ENCODE results near the gene TARS2. TPM values are rescaled to one million over a fixed set of nuclear protein-coding genes. Genes with fewer than 3 reads are reported as not detected.

The TARS2 gene
- polyA plus RNA-seq, 1 of the 3 experiments (the other 2 are of a cell fraction), result 22.2 TPM

DNA sequence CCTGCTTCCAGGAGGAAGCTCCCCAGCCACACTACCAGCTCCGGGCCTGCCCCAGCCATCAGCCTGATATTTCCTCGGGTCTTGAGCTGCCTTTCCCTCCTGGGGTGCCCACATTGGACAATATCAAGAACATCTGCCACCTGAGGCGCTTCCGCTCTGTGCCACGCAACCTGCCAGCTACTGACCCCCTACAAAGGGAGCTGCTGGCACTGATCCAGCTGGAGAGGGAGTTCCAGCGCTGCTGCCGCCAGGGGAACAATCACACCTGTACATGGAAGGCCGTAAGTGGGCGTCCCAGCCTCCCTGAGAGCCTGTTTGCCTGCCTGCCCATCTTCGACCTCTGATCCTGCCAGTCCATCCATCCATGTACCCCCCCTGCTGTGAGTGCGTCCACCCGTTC is 24.3 kb downstream of the TARS2 start (continued):
- TF ChIP-seq EZH2phosphoT487 (IDR thresholded peaks at IDR 0.05; ENCODE audit: borderline replicate concordance, low read depth) (no peak), CHD2 (IDR thresholded peaks at IDR 0.05; ENCODE audit: low read length, partially characterized antibody) (no peak)
- TF ChIP-seq, protein P1, sequence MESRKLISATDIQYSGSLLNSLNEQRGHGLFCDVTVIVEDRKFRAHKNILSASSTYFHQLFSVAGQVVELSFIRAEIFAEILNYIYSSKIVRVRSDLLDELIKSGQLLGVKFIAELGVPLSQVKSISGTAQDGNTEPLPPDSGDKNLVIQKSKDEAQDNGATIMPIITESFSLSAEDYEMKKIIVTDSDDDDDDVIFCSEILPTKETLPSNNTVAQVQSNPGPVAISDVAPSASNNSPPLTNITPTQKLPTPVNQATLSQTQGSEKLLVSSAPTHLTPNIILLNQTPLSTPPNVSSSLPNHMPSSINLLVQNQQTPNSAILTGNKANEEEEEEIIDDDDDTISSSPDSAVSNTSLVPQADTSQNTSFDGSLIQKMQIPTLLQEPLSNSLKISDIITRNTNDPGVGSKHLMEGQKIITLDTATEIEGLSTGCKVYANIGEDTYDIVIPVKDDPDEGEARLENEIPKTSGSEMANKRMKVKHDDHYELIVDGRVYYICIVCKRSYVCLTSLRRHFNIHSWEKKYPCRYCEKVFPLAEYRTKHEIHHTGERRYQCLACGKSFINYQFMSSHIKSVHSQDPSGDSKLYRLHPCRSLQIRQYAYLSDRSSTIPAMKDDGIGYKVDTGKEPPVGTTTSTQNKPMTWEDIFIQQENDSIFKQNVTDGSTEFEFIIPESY (IDR thresholded peaks at IDR 0.05; ENCODE audit: borderline replicate concordance, low read depth), result no peak

GRCh38 chr1:150511985-150512660 is 24.9 kb downstream of the TARS2 start:
- no peaks in the 10 kb centered on the region for H3K9me2 ChIP-seq
- peaks cover 13% of the 10 kb centered on the region for H3K79me2 ChIP-seq (ENCODE audit: insufficient read depth)
- H3K9me3 ChIP-seq, result no peaks in the 10 kb centered on the region
- ChIA-PET POLR2A (no interaction called here), CTCF (interaction anchor here (6.0 kb wide), 1 partner anchor 20 kb away, joined by 29 read pairs; no protein-coding TSS in a partner anchor)
- no peak overlapping the region for H2AFZ ChIP-seq (ENCODE audit: low read depth)
- 82% methylated on average over 14 of the region's 17 CpGs for WGBS (ENCODE audit: low lambda C conversion rate)
- peaks cover 8 to 17% of the 10 kb centered on the region in 2 experiments; a peak in 2 of 4 replicates for H3K4me1 ChIP-seq (ENCODE audit: control insufficient read depth in 1 of 2, insufficient read depth in 2 of 2, low read depth in 1 of 2, low read length in 1 of 2)
- H4K20me1 ChIP-seq (ENCODE audit: insufficient read depth), result no peaks in the 10 kb centered on the region
- no peak for TF ChIP-seq CHD2 (IDR thresholded peaks at IDR 0.05; ENCODE audit: low read length, partially characterized antibody)
- no peak for TF ChIP-seq RFX5 (IDR thresholded peaks at IDR 0.05; ENCODE audit: low read length)
- TF ChIP-seq EZH2phosphoT487 (IDR thresholded peaks at IDR 0.05; ENCODE audit: borderline replicate concordance, low read depth), result no peak
- no peak for TF ChIP-seq EP300 (IDR thresholded peaks at IDR 0.05; ENCODE audit: borderline replicate concordance in 1 of 2, low read depth in 1 of 2, low read length in 1 of 2)
- TF ChIP-seq, protein P2, sequence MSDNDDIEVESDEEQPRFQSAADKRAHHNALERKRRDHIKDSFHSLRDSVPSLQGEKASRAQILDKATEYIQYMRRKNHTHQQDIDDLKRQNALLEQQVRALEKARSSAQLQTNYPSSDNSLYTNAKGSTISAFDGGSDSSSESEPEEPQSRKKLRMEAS (IDR thresholded peaks at IDR 0.05; ENCODE audit: low read depth), result no peak
- TF ChIP-seq, protein P1 (IDR thresholded peaks at IDR 0.05; ENCODE audit: borderline replicate concordance, low read depth), result no peak
- no peak for TF ChIP-seq JUND (IDR thresholded peaks at IDR 0.05)
- TF ChIP-seq, protein P3, sequence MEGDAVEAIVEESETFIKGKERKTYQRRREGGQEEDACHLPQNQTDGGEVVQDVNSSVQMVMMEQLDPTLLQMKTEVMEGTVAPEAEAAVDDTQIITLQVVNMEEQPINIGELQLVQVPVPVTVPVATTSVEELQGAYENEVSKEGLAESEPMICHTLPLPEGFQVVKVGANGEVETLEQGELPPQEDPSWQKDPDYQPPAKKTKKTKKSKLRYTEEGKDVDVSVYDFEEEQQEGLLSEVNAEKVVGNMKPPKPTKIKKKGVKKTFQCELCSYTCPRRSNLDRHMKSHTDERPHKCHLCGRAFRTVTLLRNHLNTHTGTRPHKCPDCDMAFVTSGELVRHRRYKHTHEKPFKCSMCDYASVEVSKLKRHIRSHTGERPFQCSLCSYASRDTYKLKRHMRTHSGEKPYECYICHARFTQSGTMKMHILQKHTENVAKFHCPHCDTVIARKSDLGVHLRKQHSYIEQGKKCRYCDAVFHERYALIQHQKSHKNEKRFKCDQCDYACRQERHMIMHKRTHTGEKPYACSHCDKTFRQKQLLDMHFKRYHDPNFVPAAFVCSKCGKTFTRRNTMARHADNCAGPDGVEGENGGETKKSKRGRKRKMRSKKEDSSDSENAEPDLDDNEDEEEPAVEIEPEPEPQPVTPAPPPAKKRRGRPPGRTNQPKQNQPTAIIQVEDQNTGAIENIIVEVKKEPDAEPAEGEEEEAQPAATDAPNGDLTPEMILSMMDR (IDR thresholded peaks at IDR 0.05), result no peak
- TF ChIP-seq, protein P4, sequence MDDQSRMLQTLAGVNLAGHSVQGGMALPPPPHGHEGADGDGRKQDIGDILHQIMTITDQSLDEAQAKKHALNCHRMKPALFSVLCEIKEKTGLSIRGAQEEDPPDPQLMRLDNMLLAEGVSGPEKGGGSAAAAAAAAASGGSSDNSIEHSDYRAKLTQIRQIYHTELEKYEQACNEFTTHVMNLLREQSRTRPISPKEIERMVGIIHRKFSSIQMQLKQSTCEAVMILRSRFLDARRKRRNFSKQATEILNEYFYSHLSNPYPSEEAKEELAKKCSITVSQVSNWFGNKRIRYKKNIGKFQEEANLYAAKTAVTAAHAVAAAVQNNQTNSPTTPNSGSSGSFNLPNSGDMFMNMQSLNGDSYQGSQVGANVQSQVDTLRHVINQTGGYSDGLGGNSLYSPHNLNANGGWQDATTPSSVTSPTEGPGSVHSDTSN (IDR thresholded peaks at IDR 0.05), result no peak
- TF ChIP-seq GABPA (IDR thresholded peaks at IDR 0.05; ENCODE audit: low read depth), result no peak
- no peak for TF ChIP-seq USF1 (IDR thresholded peaks at IDR 0.05; ENCODE audit: borderline replicate concordance, low read depth)
- TF ChIP-seq RCOR1 (IDR thresholded peaks at IDR 0.05; ENCODE audit: low read length), result no peak
- no peak for TF ChIP-seq MEF2A (IDR thresholded peaks at IDR 0.05; ENCODE audit: borderline replicate concordance, low read depth)
- no peak for TF ChIP-seq YY1 (IDR thresholded peaks at IDR 0.05; ENCODE audit: low read depth)
- TF ChIP-seq RXRA (IDR thresholded peaks at IDR 0.05; ENCODE audit: borderline replicate concordance, low read depth), result no peak
- no peak for TF ChIP-seq TEAD4 (IDR thresholded peaks at IDR 0.05; ENCODE audit: borderline replicate concordance, insufficient read depth)
- no peaks in the 10 kb centered on the region for H3K36me3 ChIP-seq (replicated peaks in 1 of 2; ENCODE audit: control insufficient read depth in 1 of 2, insufficient read depth in 2 of 2, low read length in 1 of 2)
- no peaks in the 10 kb centered on the region for H3K27me3 ChIP-seq (ENCODE audit: insufficient read depth)
- H3F3A ChIP-seq (replicated peaks; ENCODE audit: insufficient read depth), result peaks cover 3% of the 10 kb centered on the region
- H3K4me3 ChIP-seq (ENCODE audit: low read depth in 2 of 2, low read length in 1 of 2), result no peak overlapping the region
- no peak overlapping the region for H3K27ac ChIP-seq (ENCODE audit: low read depth in 2 of 2, low read length in 1 of 2)
- no peak overlapping the region for H3K9ac ChIP-seq
- H3K4me2 ChIP-seq, result no peak overlapping the region
- no peak for DNase-seq
